Endothelial cell of umbilical vein (primary cell): ENCODE measurements around the gene COL4A2. TPM values are rescaled to one million over a fixed set of nuclear protein-coding genes. Genes with fewer than 3 reads are reported as not detected.
A peak's percentile ranks its signal among the peaks of the same experiment; 100 is the strongest.

Experiments used
- BruUV-seq: library from RNA; stranded (reverse); fragments of 400-500 nt; replicated peaks from 2 replicates; lab custom pipeline; 2021; lab: Mats Ljungman, UMichigan
- CTCF ChIA-PET: fragments of 300-600, 350-600 bp; sonication (Branson Sonifier 250); formaldehyde crosslinking; loops from one replicate; lab custom pipeline; 2021; ENCODE audit warnings: antibody characterized with exemption, inconsistent platforms; lab: Charles Lee
- POLR2A ChIA-PET: fragments of 300-600, 350-600 bp; sonication (Branson Sonifier 250); formaldehyde crosslinking; loops from one replicate; lab custom pipeline; 2021; ENCODE audit warnings: antibody characterized with exemption, inconsistent platforms; lab: Charles Lee
- DNase-seq: peaks from one replicate; pipeline ENCODE4 v3.0.0-alpha.2; 2011; ENCODE audit warnings: low read depth, low spot score
- FAIRE-seq: peaks from 2 replicates; lab custom pipeline; 2011; peaks lifted over from hg19 to GRCh38; lab: Jason Lieb, UNC
- H2AFZ ChIP-seq: 2 replicates; pipeline ENCODE4 v1.6.0; 2012; ENCODE audit warnings: low read depth, low read length, control low read depth, inconsistent platforms
- H3K27ac ChIP-seq: 2 replicates; pipeline ENCODE4 v1.5.1; 2011; ENCODE audit warnings: low read depth, mild to moderate bottlenecking, control low read depth, low read length, moderate library complexity; ENCODE audit not compliant: insufficient read depth
- H3K27me3 ChIP-seq, 2 experiments: 2 replicates each; pipeline versions ENCODE4 v1.6.0 to v1.6.1; 2011; ENCODE audit warnings: low read length in 2 of 2, mixed read lengths in 1 of 2; ENCODE audit not compliant: control insufficient read depth in 2 of 2, insufficient read depth in 2 of 2
- H3K36me3 ChIP-seq, 2 experiments: 2 replicates in 1 of 2; 3 replicates in 1 of 2; pipeline ENCODE4 v1.5.1; 2011; ENCODE audit warnings: low read length in 2 of 2, mild to moderate bottlenecking in 1 of 2, moderate library complexity in 1 of 2; ENCODE audit not compliant: control insufficient read depth in 2 of 2, insufficient read depth in 2 of 2; ENCODE audit errors: extremely low read depth in 1 of 2
- H3K4me1 ChIP-seq: 3 replicates; pipeline ENCODE4 v1.5.1; 2011; ENCODE audit warnings: mild to moderate bottlenecking, low read length; ENCODE audit not compliant: control insufficient read depth, insufficient read depth; ENCODE audit errors: extremely low read depth
- H3K4me2 ChIP-seq: 2 replicates; pipeline ENCODE4 v1.6.1; 2011; ENCODE audit warnings: low read length, control low read depth, mixed read lengths; ENCODE audit not compliant: insufficient read depth
- H3K4me3 ChIP-seq, 3 experiments: fragments of 200-600 bp in 1 of 3; sonication (generic), shearing (Covaris generic) in 1 of 3; replicated peaks in 1 of 3; 2 replicates each; pipeline ENCODE4 v1.5.1; 2011 to 2016; ENCODE audit warnings: control low read depth in 3 of 3, low read length in 3 of 3, mild to moderate bottlenecking in 2 of 3, inconsistent platforms in 1 of 3, low read depth in 1 of 3, moderate library complexity in 1 of 3; ENCODE audit not compliant: insufficient read depth in 1 of 3
- H3K79me2 ChIP-seq: 2 replicates; pipeline ENCODE4 v1.6.0; 2012; ENCODE audit warnings: low read length, inconsistent platforms; ENCODE audit not compliant: control insufficient read depth, insufficient read depth
- H3K9ac ChIP-seq: replicated peaks from 2 replicates; pipeline ENCODE3; 2011; ENCODE audit warnings: low read length, control low read depth; ENCODE audit not compliant: insufficient read depth; ENCODE audit errors: extremely low read depth
- H3K9me1 ChIP-seq: replicated peaks from 3 replicates; pipeline ENCODE4 v1.6.0; 2011; ENCODE audit warnings: mild to moderate bottlenecking, low read length; ENCODE audit not compliant: control insufficient read depth, insufficient read depth; ENCODE audit errors: extremely low read depth
- H3K9me3 ChIP-seq: replicated peaks from 2 replicates; pipeline ENCODE4 v1.5.1; 2012; ENCODE audit warnings: low read length, inconsistent platforms; ENCODE audit not compliant: control insufficient read depth, insufficient read depth
- H4K20me1 ChIP-seq: replicated peaks from 2 replicates; pipeline ENCODE3; 2011; ENCODE audit warnings: mild to moderate bottlenecking, low read length; ENCODE audit not compliant: control insufficient read depth, insufficient read depth; ENCODE audit errors: extremely low read depth
- CTCF ChIP-seq, 2 donors: IDR thresholded peaks; 1 replicate in 1 of 2; 2 replicates in 1 of 2; pipeline ENCODE4 v1.5.1; 2011; ENCODE audit warnings: low read length in 2 of 2, mild to moderate bottlenecking in 2 of 2, moderate library complexity in 2 of 2, control low read depth in 1 of 2, inconsistent platforms in 1 of 2, low read depth in 1 of 2; ENCODE audit not compliant: insufficient read depth in 1 of 2; ENCODE audit errors: extremely low read depth in 1 of 2
- EZH2 ChIP-seq: IDR thresholded peaks from 2 replicates; pipeline ENCODE4 v1.6.1; 2012; ENCODE audit warnings: borderline replicate concordance, low read depth, mild to moderate bottlenecking, moderate library complexity, low read length, inconsistent platforms; ENCODE audit not compliant: severe bottlenecking
- FOS ChIP-seq: IDR thresholded peaks from 2 replicates; pipeline ENCODE4 v1.6.1; 2011; ENCODE audit warnings: mild to moderate bottlenecking, low read length, moderate library complexity, borderline replicate concordance; ENCODE audit not compliant: insufficient read depth
- GATA2 ChIP-seq: IDR thresholded peaks from 2 replicates; pipeline ENCODE4 v1.7.0; 2011; ENCODE audit warnings: low read depth, mild to moderate bottlenecking, moderate library complexity, mixed read lengths, low read length; ENCODE audit not compliant: insufficient read length, insufficient read depth
- JUN ChIP-seq: IDR thresholded peaks from 2 replicates; pipeline ENCODE4 v1.6.1; 2011; ENCODE audit warnings: borderline replicate concordance, low read depth; ENCODE audit not compliant: insufficient read length, insufficient read depth
- MAX ChIP-seq: IDR thresholded peaks from 2 replicates; pipeline ENCODE4 v1.6.1; 2011; ENCODE audit not compliant: insufficient read depth, insufficient read length
- MYC ChIP-seq: IDR thresholded peaks from one replicate; pipeline ENCODE4 v1.6.1; 2011; ENCODE audit warnings: mild to moderate bottlenecking, low read depth, low read length
- POLR2A ChIP-seq: IDR thresholded peaks from 2 replicates; pipeline ENCODE4 v1.6.1; 2012; ENCODE audit warnings: low read depth, mild to moderate bottlenecking, control low read depth, low read length
- POLR2AphosphoS5 ChIP-seq: IDR thresholded peaks from 2 replicates; pipeline ENCODE4 v1.6.1; 2012; ENCODE audit warnings: low read depth, mild to moderate bottlenecking, control low read depth, low read length, moderate library complexity; ENCODE audit not compliant: insufficient read depth
- dilution Hi-C: fragments of 300-500 bp; cut with MboI; formaldehyde crosslinking; loops from one replicate; pipeline ENCODE4 v1.15.0; 2019; ENCODE audit warnings: low sequenced_read_pairs; ENCODE audit not compliant: extremely low pct_ligation_motif_present
- intact Hi-C: fragments of 100-400 bp; cut with micrococcal nuclease; formaldehyde crosslinking; loops from one replicate; pipeline ENCODE4 v1.10.0; 2022
- polyA plus RNA-seq, 4 experiments: library from polyadenylated mRNA; depleted of rRNA in 3 of 4; stranded (reverse) in 3 of 4; unstranded in 1 of 4; fragments of >200 nt; gene quantifications; 2 replicates each; pipeline versions ENCODE4 v1.2.1 to v1.2.3, GENCODE V29; 2011 to 2012; ENCODE audit warnings: missing spikeins in 1 of 4
- total RNA-seq: library from RNA; stranded (reverse); gene quantifications from 2 replicates; pipeline ENCODE4 v1.2.3, GENCODE V29; 2021

Gene COL4A2
- total and polyA plus RNA-seq, 2 donors (not counting 3 experiments of a cell fraction or from before 2014, with no cell fraction given): 792 to 940 TPM

- Histone ChIP-seq H3K27me3 (no peaks in the 10 kb centered on the region), H3K4me1 (no peaks in the 10 kb centered on the region), H3K9me1 (no peaks in the 10 kb centered on the region), H3K4me2 (no peak overlapping the region), H2AFZ (no peak overlapping the region), H3K79me2 (peaks cover 22% of the 10 kb centered on the region), H3K9me3 (no peaks in the 10 kb centered on the region), H3K27ac (no peak overlapping the region), H4K20me1 (peaks cover 2% of the 10 kb centered on the region), H3K4me3 (no peak overlapping the region), H3K9ac (no peak overlapping the region), H3K36me3 (peaks cover 7 to 10% of the 10 kb centered on the region in 2 experiments)
- CTCF ChIA-PET: interaction anchor here (0.8 kb wide), 1 partner anchor 21 kb away, joined by 3 read pairs; no protein-coding TSS in a partner anchor
- DNase-seq (no peak), FAIRE-seq (peak; percentile 21)
- dilution Hi-C loops: no loop called here
- POLR2A ChIA-PET: no interaction called here
- intact Hi-C loops: no loop called here
- BruUV-seq: no TSS peak
- TF ChIP-seq EZH2: no peak
- TF ChIP-seq MYC: no peak
- no peak for TF ChIP-seq POLR2A
Measured at GRCh38 chr13:110284779-110285484, 22.2 kb upstream of the COL4A2 start.

GRCh38 chr13:110285991-110286832 lies 20.9 kb upstream of the COL4A2 start:
- H2AFZ ChIP-seq: no peak overlapping the region
- CTCF ChIA-PET: interaction anchor here (0.8 to 1.1 kb wide), 2 partner anchors 10 to 19 kb away, joined by 3 read pairs; no protein-coding TSS in a partner anchor
- no peak overlapping the region for H3K4me3 ChIP-seq
- H3K4me1 ChIP-seq: no peaks in the 10 kb centered on the region
- BruUV-seq: no TSS peak
- H3K9ac ChIP-seq: no peak overlapping the region
- H3K4me2 ChIP-seq: no peak overlapping the region
- DNase-seq: no peak
- H3K9me1 ChIP-seq: no peaks in the 10 kb centered on the region
- POLR2A ChIA-PET: no interaction called here
- intact Hi-C loops (no loop called here), dilution Hi-C loops (no loop called here)
- H3K36me3 ChIP-seq: peaks cover 7 to 10% of the 10 kb centered on the region in 2 experiments
- H3K79me2 ChIP-seq: peaks cover 27% of the 10 kb centered on the region
- no peaks in the 10 kb centered on the region for H3K9me3 ChIP-seq
- no peak for FAIRE-seq
- no peak for TF ChIP-seq POLR2A
- TF ChIP-seq MYC: no peak
- TF ChIP-seq POLR2AphosphoS5: no peak
- TF ChIP-seq EZH2: no peak
- no peak for TF ChIP-seq GATA2
- TF ChIP-seq JUN: no peak
- TF ChIP-seq FOS: no peak
- no peak for TF ChIP-seq MAX
- no peak for TF ChIP-seq CTCF (IDR thresholded peaks at IDR 0.05; ENCODE audit: extremely low read depth in 1 of 2, insufficient read depth in 1 of 2, low read depth in 1 of 2, low read length in 2 of 2)
- H3K27ac ChIP-seq: no peak overlapping the region
- peaks cover 2% of the 10 kb centered on the region for H4K20me1 ChIP-seq
- H3K27me3 ChIP-seq: no peaks in the 10 kb centered on the region
